HG02759 (cell line): ENCODE results near the gene CRYZ.
A peak's percentile ranks its signal among the peaks of the same experiment; 100 is the strongest.
"Not testable (repeated sequence)": the region's sequence is repeated elsewhere in the genome, so short reads cannot be mapped to it uniquely, and the experiment has no call there.

Experiments
- ATAC-seq: cut with Tn5 transposase; IDR thresholded peaks from one replicate; pipeline ENCODE4 v1.9.1; 2021; ENCODE audit warnings: mild to moderate bottlenecking, moderate library complexity; ENCODE audit not compliant: unreplicated experiment

Gene CRYZ

DNA sequence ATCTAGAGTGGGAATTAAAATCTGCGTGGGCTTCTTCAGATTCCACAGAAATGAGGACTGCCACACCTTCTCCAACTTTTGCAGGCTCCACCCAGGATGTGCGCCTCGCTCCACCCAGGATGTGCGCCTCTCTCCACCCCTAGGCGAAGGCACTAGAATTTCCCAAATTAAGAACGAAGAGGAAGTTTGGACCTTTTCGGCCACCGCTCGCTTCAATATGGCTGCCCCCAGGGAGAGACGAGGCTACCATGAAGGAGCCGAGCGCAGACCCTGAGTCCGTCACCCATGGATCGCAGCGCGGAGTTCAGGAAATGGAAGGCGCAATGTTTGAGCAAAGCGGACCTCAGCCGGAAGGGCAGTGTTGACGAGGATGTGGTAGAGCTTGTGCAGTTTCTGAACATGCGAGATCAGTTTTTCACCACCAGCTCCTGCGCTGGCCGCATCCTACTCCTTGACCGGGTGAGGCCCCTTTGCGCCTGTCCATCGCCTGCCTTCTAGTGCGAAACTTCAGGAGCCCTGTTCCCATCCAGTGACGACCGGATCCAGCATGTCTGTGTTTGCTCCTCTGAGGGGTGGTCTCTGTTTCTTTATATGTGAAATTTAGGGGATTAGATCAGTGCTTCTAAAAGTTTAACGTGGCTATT is at the start of gene CRYZ, which contains the start of gene TYW3:
Gene CRYZ, minus strand, starts transcription at position 91 of the 644 bp plus-strand sequence. CDS start 8,229 bp downstream, outside the sequence.
Gene TYW3, plus strand, starts transcription at position 193 of the 644 bp plus-strand sequence. Its CDS starts 93 bp downstream, at position 286.
- peak; percentile 67 for ATAC-seq

DNA sequence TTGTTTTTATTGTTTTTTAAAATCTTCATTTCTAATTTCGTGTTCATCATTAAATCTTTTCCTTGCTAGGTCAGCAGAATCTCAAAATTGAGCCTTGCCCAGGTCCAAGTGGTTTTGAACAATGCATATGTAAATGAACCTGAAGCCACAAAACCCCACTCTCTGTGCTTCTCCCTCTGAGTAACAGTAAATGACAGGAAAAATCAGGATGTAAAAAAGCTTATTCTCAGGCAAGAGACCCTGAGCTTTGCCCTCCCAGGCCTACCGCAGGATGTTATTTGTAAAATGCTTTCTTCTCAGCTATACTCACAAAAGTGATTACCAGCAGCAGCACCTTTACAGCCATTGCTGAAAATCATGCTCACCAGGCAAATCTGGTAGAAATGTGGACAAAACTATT is 47.7 kb upstream of the CRYZ start:
- ATAC-seq, result no peak

- ATAC-seq, result no peak
Measured at GRCh38 chr1:74779750-74780149, 46.9 kb upstream of the CRYZ start.

DNA sequence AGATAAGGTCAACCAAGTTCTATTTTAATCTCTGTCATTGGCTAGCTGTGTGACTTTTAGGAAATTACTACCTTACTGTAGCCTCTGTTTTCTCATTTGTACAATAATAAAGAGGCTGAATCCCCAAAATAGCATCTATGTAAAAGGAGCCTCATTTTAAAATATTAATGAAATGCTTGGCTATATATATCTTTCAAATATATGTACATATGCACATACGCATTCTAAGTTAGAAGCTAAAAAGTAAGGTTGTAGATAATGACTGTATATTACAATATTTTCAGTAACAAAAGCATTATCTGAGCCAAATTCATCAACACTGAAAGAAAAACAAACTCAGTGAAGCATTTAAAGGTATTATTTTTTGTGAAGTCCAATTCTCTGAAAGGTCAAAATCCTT is 44.7 kb upstream of the CRYZ start:
- no peak for ATAC-seq

GRCh38 chr1:74775735-74776134 is 42.9 kb upstream of the CRYZ start:
- ATAC-seq, result no peak

GRCh38 chr1:74773582-74773981 is 40.7 kb upstream of the CRYZ start:
- ATAC-seq, result no peak

GRCh38 chr1:74772945-74773344 is 40.1 kb upstream of the CRYZ start:
- ATAC-seq, result no peak

GRCh38 chr1:74771913-74772515 is 39.2 kb upstream of the CRYZ start:
- peak; percentile 75 for ATAC-seq

- no peak for ATAC-seq
Measured at GRCh38 chr1:74767490-74767889, 34.6 kb upstream of the CRYZ start.

DNA sequence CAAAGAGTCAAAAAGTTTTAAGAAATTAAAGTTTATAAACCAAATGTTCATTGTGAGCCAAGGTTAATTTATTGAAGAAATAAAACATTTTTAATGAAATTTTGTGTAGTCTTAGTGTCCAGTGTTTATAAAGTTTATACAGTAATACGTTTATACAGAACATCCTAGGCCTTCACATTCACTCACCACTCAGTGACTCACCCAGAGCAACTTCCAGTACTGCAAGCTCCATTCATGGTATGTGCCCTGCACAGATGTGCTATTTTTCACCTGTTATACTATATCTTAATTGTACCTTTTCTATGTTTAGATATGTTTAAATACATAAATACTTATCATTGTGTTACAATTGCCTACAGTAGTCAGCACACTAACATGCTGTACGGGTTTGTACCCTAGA is 33.7 kb upstream of the CRYZ start:
- ATAC-seq, result no peak

- ATAC-seq, result no peak
Measured at GRCh38 chr1:74763807-74764206, 31.0 kb upstream of the CRYZ start.

- ATAC-seq, result not testable (repeated sequence)
Measured at GRCh38 chr1:74756650-74757049, 23.8 kb upstream of the CRYZ start.

DNA sequence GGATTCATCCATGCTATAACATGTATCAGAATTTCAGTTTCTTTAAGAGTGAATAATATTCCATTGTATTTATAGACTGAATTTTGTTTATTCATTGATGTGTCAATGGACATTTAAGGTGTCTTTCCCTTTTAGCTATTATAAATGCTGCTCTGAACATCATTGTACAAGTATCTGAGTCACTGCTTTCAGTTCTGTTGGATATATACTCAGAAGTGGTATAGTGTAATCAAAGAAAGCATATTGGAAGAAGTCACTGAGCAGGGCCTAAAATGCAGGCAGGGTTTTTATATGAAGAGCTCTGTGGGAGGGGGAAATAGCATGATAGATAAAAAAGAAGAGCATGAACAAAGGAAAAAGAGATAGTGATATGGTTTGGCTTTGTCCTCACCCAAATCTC is 22.6 kb upstream of the CRYZ start:
- no peak for ATAC-seq

DNA sequence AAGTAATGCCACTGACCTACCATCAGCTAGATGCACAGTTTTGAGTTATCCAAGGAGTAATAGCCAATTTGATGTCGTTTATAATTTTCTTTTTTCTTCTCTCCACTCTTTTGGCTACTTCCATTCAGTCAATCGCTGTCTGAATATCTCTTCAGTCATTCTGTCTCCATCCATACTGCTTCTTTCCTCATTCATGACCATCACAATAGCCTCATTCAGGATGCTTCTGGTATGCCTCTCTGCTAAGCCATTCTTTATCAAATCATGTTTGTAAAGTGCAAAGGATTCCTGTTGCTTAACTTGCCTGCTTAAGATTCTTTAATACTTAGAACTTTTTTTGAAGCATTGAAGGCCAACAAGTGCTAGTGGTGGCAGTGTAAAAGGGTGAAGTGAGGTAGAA is 20.3 kb upstream of the CRYZ start:
- no peak for ATAC-seq

DNA sequence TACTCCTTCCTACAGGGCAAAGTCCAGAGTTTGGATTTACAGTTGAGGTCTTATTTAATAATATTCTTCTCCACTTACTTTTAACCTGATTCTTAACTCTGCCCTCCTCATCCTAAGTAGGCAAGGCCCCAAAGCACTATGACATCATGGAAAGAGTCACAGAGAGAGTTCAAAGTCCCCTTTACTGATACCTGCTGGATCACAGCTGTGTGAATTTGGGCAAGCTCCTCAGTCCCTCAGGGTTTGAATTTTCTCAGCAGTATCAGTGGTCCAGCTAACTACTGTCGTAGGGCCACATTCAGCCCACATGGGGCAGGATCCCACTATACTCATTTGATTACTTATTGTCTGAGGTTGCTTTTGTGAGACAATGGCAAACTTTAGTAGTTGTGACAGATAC is 16.1 kb upstream of the CRYZ start:
- peak; percentile 90 for ATAC-seq

DNA sequence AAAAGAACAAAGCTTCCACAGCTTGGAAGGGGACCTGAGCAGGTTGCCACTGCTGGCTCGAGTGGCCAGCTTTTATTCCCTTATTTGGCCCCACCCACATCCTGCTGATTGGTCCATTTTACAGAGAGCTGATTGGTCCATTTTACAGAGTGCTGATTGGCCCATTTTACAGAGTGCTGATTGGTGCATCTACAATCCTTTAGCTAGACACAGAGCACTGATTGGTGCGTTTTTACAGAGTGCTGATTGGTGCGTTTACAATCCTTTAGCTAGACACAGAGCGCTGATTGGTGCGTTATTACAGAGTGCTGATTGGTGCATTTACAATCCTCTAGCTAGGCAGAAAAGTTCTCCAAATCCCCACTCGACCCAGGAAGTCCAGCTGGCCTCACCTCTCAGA is 12.4 kb upstream of the CRYZ start:
- not testable (repeated sequence) for ATAC-seq

- not testable (repeated sequence) for ATAC-seq
Measured at GRCh38 chr1:74740307-74740980, 7.6 kb upstream of the CRYZ start.

GRCh38 chr1:74737333-74737732 is 4.5 kb upstream of the CRYZ start:
- no peak for ATAC-seq

- peak; percentile 48 for ATAC-seq
Measured at GRCh38 chr1:74733604-74734484, 994 bp upstream of the CRYZ start.

DNA sequence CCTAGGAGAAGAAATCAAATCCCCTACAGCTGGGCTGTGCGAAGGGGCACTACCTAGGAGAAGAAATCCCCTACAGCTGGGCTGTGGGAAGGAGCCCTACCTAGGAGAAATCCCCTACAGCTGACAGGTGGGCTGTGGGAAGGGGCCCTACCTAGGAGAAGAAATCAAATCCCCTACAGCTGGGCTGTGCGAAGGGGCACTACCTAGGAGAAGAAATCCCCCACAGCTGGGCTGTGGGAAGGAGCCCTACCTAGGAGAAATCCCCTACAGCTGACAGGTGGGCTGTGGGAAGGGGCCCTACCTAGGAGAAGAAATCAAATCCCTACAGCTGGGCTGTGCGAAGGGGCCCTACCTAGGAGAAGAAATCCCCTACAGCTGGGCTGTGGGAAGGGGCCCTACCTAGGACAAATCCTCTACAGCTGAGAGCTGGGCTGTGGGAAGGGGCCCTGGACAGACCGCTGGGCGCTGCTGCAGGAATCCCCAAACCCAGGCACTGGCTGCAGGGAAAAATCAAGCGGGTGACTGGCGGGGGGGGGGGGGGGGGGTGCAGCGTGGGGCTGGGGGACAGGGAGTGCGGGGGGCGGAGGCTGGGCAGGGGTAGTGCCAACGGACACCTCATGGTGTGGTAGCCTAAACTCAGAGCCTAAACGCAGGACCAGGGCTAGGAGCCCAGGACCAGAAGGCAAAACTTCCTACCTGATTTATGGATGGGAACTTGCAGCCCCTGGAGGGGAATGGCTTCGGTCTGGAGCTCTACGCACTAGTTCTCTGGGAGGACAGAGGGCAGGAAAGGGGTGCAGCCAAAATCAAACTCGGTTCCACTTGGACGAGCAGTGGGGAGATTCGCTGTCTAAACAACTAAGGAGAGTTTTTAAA is 541 bp downstream of the CRYZ start:
- peak; percentile 32 for ATAC-seq
